CD4-positive, alpha-beta T cell (primary cell): ENCODE measurements around the gene NEUROG3. TPM values are rescaled to one million over a fixed set of nuclear protein-coding genes. Genes with fewer than 3 reads are reported as not detected.
A peak's percentile ranks its signal among the peaks of the same experiment; 100 is the strongest.

Experiments used
- ATAC-seq: fragments of 200-7000 bp; cut with Tn5 transposase; one replicate; pipeline ENCODE4 v1.10.0; 2022; ENCODE audit warnings: mild to moderate bottlenecking; ENCODE audit not compliant: poor library complexity
- CTCF ChIA-PET: fragments of 350-600 bp; sonication (Branson Sonifier 250); formaldehyde crosslinking; loops from one replicate; lab custom pipeline; 2021; ENCODE audit warnings: antibody characterized with exemption, inconsistent platforms; lab: Charles Lee
- POLR2A ChIA-PET: fragments of 350-600 bp; sonication (Branson Sonifier 250); formaldehyde crosslinking; loops from one replicate; lab custom pipeline; 2021; ENCODE audit warnings: antibody characterized with exemption, inconsistent platforms; lab: Charles Lee
- DNase-seq, 14 experiments: peaks; one replicate each; pipeline ENCODE4 v3.0.0-alpha.2; 2013 to 2020; ENCODE audit warnings: mixed read lengths in 2 of 14
- H3K27ac ChIP-seq, 2 donors: one replicate each; pipeline versions ENCODE4 v1.5.1 to v1.7.0; 2013; ENCODE audit warnings: low read length in 2 of 2, low read depth in 1 of 2, mild to moderate bottlenecking in 1 of 2
- H3K27me3 ChIP-seq, 2 experiments: 1 replicate in 1 of 2; 2 replicates in 1 of 2; pipeline versions ENCODE4 v1.6.1 to v1.7.0; 2013; ENCODE audit warnings: low read length in 2 of 2, control low read depth in 1 of 2, mild to moderate bottlenecking in 1 of 2, moderate library complexity in 1 of 2; ENCODE audit not compliant: insufficient read depth in 2 of 2, control insufficient read depth in 1 of 2
- H3K36me3 ChIP-seq: one replicate; pipeline ENCODE4 v1.6.1; 2013; ENCODE audit warnings: low read length, control low read depth; ENCODE audit not compliant: insufficient read depth
- H3K4me1 ChIP-seq: one replicate; pipeline ENCODE4 v1.6.1; 2013; ENCODE audit warnings: low read length, control low read depth; ENCODE audit not compliant: insufficient read depth
- H3K4me3 ChIP-seq: one replicate; pipeline ENCODE4 v1.5.1; 2013; ENCODE audit warnings: mild to moderate bottlenecking, low read length, moderate library complexity
- H3K9me3 ChIP-seq, 2 experiments: 1 replicate in 1 of 2; 2 replicates in 1 of 2; pipeline versions ENCODE4 v1.6.1 to v1.7.0; 2013; ENCODE audit warnings: low read length in 2 of 2, mild to moderate bottlenecking in 2 of 2, control low read depth in 1 of 2, moderate library complexity in 1 of 2; ENCODE audit not compliant: control insufficient read depth in 1 of 2, insufficient read depth in 1 of 2
- H3K27ac Mint-ChIP-seq: one replicate; pipeline ENCODE4 v1.8.0; 2020; ENCODE audit warnings: mixed read lengths
- H3K27me3 Mint-ChIP-seq: one replicate; pipeline ENCODE4 v1.8.0; 2021; ENCODE audit warnings: mixed read lengths
- H3K36me3 Mint-ChIP-seq: one replicate; pipeline ENCODE4 v1.8.0; 2021; ENCODE audit warnings: low read depth, mixed read lengths
- H3K4me1 Mint-ChIP-seq: one replicate; pipeline ENCODE4 v1.8.0; 2021; ENCODE audit warnings: low read depth, mixed read lengths
- H3K4me3 Mint-ChIP-seq: one replicate; pipeline ENCODE4 v1.8.0; 2020; ENCODE audit warnings: mild to moderate bottlenecking, mixed read lengths
- H3K9me3 Mint-ChIP-seq: one replicate; pipeline ENCODE4 v1.8.0; 2020; ENCODE audit warnings: mixed read lengths
- CTCF ChIP-seq: fragments of 200-600 bp; IDR thresholded peaks from one replicate; pipeline ENCODE4 v1.8.0; 2022; ENCODE audit warnings: antibody characterized with exemption, mild to moderate bottlenecking
- intact Hi-C, 2 experiments: fragments of 100-400 bp; cut with DNase I in 1 of 2; cut with micrococcal nuclease in 1 of 2; formaldehyde crosslinking; loops; one replicate each; pipeline versions ENCODE4 v1.15.1 to v1.9.0; 2023 to 2025; cut with DNase I, micrococcal nuclease
- total RNA-seq, 174 experiments: library from RNA in 2 of 174; stranded (reverse) in 2 of 174; gene quantifications; one replicate each; pipeline ENCODE4 v1.2.3 and lab custom pipeline; 2021 to 2026

Gene NEUROG3
- total RNA-seq, 2 experiments from 2014 or later: not detected

GRCh38 chr10:69559525-69559924 lies 13.7 kb downstream of the NEUROG3 start:
- Histone ChIP-seq H3K36me3 (no peaks in the 10 kb centered on the region), H3K27me3 (peaks cover 0 to 2% of the 10 kb centered on the region in 2 experiments), H3K27ac (no peak overlapping the region), H3K4me3 (no peak overlapping the region), H3K4me1 (peaks cover 16% of the 10 kb centered on the region), H3K9me3 (no peaks in the 10 kb centered on the region)
- H3K9me3 Mint-ChIP-seq: no peaks in the 10 kb centered on the region
- no peak for TF ChIP-seq CTCF
- intact Hi-C loops: no loop called here
- peaks cover 24% of the 10 kb centered on the region for H3K27me3 Mint-ChIP-seq
- ATAC-seq: no peak
- no peaks in the 10 kb centered on the region for H3K36me3 Mint-ChIP-seq
- ChIA-PET CTCF (no interaction called here), POLR2A (no interaction called here)
- H3K4me3 Mint-ChIP-seq: no peak overlapping the region
- H3K4me1 Mint-ChIP-seq: peaks cover 17% of the 10 kb centered on the region
- no peak overlapping the region for H3K27ac Mint-ChIP-seq
- no peak for DNase-seq

DNA sequence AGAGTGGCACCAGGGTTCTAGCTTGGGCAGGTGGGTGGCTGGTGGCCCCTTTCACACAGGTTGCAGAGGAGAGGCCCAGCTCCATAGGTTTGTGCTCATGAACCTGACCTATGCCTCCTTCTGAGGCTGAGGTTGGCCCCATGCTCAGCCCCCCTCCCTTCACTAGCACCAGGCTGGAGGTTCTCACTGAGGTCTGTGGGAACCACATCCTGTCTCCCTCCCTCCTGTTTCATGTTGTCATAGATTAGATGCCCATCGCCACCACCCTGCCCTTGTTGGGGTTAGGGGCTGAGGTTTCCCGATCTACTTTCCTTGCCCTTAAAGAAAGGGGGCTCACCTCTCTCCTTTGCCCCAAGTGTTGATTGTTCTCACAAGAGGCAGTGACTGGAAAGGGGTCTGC lies 14.7 kb downstream of the NEUROG3 start:
- Histone ChIP-seq H3K4me1 (peaks cover 16% of the 10 kb centered on the region), H3K9me3 (no peaks in the 10 kb centered on the region), H3K27ac (no peak overlapping the region), H3K4me3 (no peak overlapping the region), H3K36me3 (no peaks in the 10 kb centered on the region), H3K27me3 (peaks cover 0 to 1% of the 10 kb centered on the region in 2 experiments)
- H3K4me3 Mint-ChIP-seq: no peak overlapping the region
- no peaks in the 10 kb centered on the region for H3K36me3 Mint-ChIP-seq
- H3K27ac Mint-ChIP-seq: no peak overlapping the region
- peaks cover 16% of the 10 kb centered on the region for H3K27me3 Mint-ChIP-seq
- H3K9me3 Mint-ChIP-seq: no peaks in the 10 kb centered on the region
- POLR2A ChIA-PET: no interaction called here
- intact Hi-C loops: no loop called here
- CTCF ChIA-PET: no interaction called here
- peaks cover 17% of the 10 kb centered on the region for H3K4me1 Mint-ChIP-seq
- DNase-seq: peak in 4 of 14 experiments; percentile 13 to 69 (median 24)
- ATAC-seq: peak; percentile 41
- TF ChIP-seq CTCF: no peak

GRCh38 chr10:69554611-69555010 lies 18.6 kb downstream of the NEUROG3 start:
- no peak for DNase-seq
- ChIA-PET POLR2A (no interaction called here), CTCF (no interaction called here)
- H3K27me3 ChIP-seq: peaks cover 8 to 14% of the 10 kb centered on the region in 2 experiments
- H3K4me1 Mint-ChIP-seq: peaks cover 16% of the 10 kb centered on the region
- no peak for ATAC-seq
- no peak overlapping the region for H3K4me3 ChIP-seq
- no peak overlapping the region for H3K4me3 Mint-ChIP-seq
- peaks cover 16% of the 10 kb centered on the region for H3K4me1 ChIP-seq
- H3K36me3 Mint-ChIP-seq: no peaks in the 10 kb centered on the region
- H3K27me3 Mint-ChIP-seq: peaks cover 35% of the 10 kb centered on the region
- intact Hi-C loops: no loop called here
- peaks cover 12% of the 10 kb centered on the region for H3K9me3 Mint-ChIP-seq
- TF ChIP-seq CTCF: no peak
- H3K9me3 ChIP-seq: peaks cover 7 to 18% of the 10 kb centered on the region in 2 experiments
- H3K27ac ChIP-seq: no peak overlapping the region
- no peak overlapping the region for H3K27ac Mint-ChIP-seq
- no peaks in the 10 kb centered on the region for H3K36me3 ChIP-seq
